GM19025 (cell line): Measurements from ENCODE around the gene LCORL.

Experiments
- ATAC-seq: cut with Tn5 transposase; IDR thresholded peaks from one replicate; pipeline ENCODE4 v1.9.1; 2021; ENCODE audit warnings: mild to moderate bottlenecking, low read depth, moderate library complexity; ENCODE audit not compliant: unreplicated experiment

Gene LCORL

DNA sequence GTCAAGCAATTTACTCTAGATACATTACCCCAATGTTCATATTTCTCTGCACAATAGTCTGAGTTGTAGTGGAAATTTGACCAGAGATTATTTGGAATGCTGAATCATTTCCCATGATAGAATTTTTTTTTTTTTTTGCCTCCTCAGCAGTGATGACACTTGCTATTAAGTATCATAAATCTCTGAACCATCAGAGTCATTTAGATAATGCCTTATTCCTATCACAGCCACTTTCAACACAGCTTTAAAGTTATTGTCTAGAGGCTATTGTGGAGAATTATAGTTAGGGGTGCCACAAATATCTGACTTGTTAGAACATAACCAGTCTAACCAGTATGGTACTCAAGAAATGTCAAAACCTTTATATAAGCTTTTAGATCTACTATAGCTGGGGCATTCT lies 79.8 kb downstream of the LCORL start:
- ATAC-seq, result no peak

DNA sequence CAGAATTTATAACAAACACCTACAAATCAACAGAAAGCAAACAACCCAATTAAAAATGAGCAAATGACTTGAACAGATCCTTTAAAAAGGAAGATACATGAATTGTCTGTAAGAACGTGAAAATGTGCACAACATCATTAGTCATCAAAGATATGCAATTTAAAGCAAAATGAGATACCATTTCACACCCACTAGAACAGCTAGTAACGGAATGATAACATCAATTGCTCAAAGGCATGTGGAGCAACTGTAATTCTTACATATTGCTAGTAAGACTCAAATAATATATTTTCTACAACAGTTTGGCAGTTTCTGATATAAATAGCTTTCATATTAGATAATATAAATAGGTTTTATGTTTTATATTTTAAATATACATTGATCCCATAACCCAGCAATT lies 82.5 kb downstream of the LCORL start:
- ATAC-seq, result no peak

DNA sequence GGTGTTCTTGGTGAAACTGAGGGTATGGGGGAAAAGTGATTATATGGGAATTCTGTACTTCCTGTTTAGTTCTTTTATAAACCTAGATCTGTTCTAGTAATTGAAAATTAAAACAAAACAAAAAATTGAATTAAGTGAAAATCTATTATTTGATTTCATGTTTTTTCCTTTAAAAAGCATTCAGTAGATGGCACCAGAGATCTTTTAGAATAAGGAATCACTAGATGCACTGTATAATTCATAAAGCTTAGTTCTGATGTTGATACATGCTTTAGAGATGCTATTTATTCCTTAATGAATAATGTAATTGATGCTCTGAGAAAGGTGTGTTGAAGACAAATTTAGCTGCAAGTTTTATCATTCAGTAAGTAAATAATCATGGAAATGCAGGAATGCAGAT lies 87.3 kb downstream of the LCORL start:
- no peak for ATAC-seq

DNA sequence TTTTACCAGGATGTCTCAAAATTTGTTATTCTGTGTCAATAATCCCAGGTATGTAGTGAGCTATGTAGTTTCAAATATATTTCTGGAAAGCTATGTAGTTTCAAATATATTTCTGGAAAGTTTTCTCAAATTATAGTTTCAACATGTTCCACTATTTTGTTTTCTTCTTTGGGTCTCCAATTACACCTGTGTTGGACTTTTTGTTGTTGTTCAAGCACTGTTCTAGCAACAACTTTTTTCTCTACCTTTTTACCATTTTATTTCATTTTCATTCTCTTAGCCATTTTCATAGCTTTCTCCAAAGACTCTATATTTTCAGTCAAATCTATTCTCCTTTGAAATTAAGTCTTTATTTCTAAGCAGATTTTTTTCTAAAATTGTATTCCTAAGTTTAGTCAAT lies 88.4 kb downstream of the LCORL start:
- no peak for ATAC-seq

DNA sequence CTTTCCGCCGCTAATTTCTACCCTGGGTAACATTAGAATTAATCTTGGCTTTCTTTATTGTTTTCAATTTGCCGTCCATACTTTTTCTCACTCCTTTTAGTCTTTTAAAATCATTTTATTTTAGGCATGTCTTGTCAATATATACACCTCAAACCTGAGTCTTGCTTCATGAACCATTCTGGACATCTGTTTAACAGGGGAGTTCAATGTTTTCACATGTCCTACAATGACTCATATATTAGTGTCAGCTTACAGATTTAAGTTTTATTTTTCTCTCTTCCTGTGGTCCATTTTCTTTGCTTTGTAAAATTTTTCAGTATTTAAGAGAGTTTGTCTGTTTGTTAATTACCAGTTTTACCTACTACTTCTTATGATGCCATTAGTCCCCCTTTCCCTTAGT lies 89.5 kb downstream of the LCORL start:
- no peak for ATAC-seq

DNA sequence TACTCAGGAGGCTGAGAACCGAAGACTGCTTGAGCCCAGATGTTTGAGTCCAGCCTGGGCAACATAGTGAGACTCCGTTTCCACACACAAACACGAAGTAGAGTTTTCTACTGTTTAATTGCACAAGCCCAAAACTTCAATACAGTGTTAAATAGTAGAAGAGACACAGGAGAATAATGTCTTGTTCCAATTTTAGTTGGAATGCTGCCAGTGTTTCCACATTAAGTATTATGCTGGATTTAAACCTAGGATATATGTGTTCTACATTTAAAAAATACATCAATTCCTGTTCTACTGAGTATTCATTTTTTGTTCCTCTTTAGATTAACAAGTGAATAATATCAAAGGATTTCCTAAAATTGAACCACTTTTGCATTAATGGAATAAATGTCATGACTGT lies 91.3 kb downstream of the LCORL start:
- ATAC-seq, result no peak

DNA sequence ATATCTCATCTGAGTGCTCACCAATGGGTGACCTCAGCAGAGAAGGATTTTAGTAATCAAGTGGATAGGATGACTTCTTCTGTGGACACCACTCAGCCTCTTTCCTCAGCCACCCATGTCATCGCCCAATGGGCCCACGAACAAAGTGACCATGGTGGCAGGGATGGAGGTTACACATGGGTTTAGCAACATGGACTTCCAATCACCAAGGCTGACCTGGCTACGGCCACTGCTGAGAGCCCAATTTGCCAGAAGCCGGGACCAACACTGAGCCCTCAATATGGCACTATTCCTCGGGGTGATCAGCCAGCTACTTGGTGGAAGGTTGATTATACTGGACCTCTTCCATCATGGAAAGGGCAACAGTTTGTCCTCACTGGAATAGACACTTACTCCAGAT lies 97.4 kb downstream of the LCORL start:
- no peak for ATAC-seq

DNA sequence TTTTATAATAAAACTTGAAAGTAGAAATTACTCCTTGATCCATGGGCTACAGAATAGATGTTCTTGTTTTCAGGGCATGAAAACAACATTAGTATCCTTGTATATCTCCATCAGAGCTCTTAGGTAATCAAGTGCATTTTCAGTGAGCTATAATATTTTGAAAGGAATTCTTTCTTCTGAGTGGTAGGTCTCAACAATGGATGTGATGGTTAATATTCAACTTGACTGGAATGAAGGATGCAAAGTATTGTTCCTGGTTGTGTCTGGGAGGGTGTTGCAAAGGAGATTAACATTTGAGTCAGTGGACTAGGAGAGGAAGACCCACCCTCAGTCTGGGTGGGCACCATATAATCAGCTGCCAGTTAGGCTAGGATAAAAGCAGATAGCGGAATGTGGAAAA lies 100.1 kb downstream of the LCORL start:
- ATAC-seq, result no peak

DNA sequence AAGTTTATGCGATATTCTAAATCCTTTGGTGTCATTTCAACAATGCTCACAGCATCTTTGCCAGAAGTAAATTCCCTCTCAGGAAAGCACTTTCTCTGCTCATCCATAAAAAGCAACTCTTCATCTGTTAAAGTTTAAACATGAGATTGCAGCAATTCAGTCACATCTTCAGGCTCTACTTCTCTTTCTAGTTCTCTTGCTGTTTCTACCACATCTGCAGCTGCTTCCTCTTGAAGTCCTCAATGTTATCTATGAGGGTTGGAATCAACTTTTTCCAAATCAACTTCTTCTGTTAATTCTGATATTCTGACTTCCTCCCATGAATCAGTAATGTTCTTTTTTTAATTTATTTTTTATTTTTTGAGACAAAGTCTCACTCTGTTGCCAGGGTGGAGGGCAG lies 100.9 kb downstream of the LCORL start:
- ATAC-seq, result no peak

DNA sequence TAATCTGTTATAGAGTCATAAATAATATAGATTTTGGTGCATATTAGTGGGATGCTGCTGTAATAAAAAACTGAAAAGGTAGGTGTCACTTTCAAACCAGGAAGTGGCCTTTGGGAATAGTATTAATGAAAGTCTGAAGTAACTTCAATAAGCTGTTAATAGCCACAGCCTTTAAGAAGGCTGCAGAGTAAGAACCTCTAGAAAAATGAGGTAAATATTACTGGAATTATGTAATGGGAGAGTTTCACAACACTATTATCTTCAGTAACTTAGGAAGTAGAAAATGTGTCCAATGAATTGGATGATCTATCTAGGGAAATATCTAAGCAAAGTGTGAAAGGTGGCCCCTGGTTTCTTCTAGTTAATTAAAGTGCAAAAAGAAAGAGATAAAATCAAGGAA lies 106.1 kb downstream of the LCORL start:
- ATAC-seq, result no peak

DNA sequence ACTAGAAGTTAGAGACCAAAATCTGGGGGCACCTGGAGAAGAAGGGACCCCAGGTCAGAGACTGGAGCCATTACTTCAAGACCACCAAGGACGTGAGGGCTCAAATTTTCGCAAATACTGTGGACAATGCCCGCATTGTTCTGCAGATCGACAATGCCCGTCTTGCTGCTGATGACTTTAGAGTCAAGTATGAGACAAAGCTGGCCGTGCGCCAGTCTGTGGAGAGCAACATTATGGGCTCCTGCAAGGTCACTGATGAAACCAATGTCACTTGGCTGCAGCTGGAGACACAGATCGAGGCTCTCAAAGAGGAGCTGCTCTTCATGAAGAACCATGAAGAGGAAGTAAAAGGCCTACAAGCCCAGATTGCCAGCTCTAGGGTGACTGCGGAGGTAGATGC lies 109.5 kb downstream of the LCORL start:
- no peak for ATAC-seq

DNA sequence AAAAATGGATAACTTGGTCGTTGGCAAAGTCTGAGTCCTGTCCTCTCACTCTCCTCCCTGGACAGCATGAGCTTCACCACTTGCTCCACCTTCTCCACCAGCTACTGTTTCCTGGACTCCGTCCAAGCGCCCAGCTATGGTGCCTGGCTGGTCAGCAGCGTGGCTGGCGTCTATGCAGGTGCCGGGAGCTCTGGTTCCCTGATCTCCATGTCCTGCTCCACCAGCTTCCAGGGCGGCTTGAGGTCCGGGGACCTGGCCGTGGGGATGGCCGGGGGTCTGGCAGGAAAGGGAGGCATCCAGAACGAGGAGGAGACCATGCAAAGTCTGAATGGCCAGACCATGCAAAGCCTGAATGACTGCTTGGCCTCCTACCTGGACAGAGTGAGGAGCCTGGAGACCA lies 109.9 kb downstream of the LCORL start:
- no peak for ATAC-seq

DNA sequence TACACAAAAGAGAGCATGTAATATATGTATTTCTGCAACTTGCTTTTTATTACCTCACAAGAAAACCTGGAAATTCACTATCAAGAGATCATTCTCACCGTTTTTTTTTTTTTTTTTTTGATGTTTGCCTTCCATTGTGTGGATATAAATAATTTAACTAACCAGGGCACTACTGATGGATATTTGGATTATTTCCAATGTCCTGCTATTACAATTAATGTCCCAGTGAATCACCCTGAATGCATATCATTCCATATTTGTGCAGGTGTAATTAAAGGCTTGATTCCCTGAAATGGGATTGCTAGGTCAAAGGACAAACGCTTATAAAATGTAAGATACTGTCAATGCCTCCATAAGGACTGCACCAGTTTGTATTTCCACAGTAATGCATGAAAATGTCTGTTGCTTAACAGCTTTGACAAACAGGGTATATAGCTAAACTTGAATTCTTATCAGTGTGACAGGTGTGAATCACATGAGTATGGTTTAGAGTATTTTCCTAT lies 123.0 kb downstream of the LCORL start:
- no peak for ATAC-seq

DNA sequence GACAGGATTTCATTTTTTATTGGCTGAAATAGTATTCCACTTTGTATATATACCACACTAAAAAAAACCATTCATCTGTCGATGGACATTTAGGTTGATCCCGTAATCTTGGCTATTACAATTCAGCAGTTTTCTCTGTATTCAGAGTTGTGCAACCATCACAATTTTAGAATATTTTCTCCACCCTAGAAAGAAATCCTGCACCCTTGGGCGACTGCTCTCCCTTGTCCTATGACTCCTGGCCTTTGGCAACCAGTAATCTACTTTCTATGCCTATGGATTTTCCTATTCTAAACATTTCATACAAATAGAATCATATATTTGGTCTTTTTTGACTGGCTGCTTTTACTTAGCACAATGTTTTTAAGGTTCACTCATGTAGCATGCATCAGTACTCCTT lies 126.1 kb downstream of the LCORL start:
- no peak for ATAC-seq

DNA sequence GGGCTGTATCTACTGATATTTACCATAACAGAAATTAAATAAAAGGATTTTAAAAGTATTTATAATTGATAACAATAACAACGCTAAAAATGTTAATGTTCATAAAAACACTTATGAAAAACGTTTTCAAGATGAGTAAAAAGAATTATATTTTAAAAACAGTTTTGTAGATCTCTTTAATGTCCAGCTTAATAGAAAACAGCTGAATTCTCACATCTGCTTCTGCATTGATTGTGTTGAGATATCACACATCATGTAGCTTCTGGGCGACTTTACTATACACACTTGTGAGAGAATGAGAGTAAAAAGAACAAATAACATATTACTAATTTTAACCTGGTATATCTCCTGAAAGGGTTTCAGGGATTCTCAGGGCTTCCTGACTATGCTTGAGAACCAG lies 127.1 kb downstream of the LCORL start:
- no peak for ATAC-seq

DNA sequence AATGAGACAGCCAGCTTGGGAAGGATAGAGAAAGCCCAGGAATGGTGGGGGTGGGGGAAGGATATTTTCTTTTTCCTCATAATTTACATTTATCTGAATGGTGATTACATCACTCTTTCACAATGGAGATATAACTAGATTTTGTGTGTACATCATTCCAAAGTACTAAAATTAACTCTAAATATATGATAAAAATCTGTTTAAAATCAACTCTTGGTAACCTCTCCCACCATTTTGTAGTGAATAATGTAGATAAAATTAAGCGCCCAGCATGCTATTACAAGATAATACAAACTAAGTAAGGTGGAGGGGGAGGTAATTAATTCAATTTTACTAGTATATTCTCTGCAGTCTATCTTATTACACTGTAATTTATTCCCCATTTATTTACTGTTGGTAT lies 131.9 kb downstream of the LCORL start:
- ATAC-seq, result no peak

DNA sequence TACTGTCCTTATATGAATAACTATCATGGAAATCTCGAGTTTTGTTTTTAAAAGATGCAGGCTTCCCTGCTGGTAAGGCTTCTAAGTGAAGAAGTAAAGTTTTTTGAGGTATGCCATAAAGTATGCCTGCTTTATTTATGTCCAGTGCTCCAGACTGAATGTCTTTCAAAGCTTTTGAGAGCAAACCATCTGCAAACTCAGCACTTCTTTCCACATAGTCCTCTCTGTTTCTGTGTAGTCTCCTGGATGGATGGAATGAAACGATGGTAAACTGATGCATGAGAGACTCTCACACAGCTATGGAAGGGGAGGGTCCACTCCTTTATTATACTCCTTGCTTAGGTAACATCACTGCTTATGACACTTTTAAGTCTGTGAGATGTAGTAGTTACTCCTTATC lies 137.0 kb downstream of the LCORL start:
- no peak for ATAC-seq

DNA sequence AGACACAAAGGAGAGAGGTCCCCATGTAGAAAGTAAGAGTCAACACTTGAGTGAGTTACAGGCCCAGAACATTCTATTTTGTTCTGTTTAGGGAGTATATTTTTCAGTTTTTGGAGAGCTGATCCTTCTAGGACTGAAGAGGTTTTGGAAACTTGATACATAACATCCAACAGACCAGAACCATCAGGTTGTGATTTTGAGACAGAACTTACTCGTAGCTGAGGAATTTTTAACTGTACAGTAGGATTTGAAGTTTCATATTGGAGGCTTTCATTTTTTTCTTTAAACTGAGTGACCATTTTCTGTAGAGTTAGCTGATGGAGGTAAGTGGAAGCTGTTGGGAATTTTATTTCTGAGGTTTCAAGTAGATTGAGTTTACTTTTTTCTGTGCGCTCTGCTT lies 137.5 kb downstream of the LCORL start:
- no peak for ATAC-seq

DNA sequence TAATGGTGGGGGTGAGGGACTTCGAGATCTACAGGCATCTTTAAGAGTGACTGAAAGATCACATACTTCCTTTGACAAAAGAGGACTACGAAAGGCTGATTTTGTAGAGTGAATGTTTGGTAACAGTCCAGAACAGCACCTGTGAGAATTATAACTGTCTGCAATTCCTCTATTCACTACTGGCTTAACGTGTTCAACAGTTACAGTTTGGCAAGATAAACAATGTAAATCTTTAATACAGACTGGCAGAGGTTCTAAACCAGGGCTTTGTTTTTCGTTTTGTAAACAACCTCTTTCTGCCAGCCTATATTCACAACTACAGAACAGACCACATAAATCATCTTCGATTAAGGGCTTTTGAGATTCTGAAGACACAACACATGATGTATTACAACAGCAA lies 143.9 kb downstream of the LCORL start:
- no peak for ATAC-seq

DNA sequence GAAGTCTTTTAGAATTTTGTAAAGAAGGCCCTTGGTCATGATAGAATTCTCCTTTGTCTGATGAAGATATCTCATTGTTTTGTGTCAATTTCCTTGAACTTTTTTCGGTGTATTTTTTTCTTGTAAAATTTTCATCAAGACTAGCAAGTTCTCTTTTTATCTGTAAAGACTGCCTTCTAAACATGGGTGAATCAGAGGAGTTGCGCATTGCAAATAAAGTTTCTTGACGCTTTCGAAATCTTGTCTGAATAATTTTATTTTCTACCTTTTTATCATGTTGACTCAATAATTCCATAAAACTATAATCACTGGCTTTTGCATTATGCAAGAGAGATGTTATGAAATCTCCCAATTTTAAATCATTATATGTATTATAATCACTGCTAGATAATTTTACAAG lies 144.6 kb downstream of the LCORL start:
- no peak for ATAC-seq

DNA sequence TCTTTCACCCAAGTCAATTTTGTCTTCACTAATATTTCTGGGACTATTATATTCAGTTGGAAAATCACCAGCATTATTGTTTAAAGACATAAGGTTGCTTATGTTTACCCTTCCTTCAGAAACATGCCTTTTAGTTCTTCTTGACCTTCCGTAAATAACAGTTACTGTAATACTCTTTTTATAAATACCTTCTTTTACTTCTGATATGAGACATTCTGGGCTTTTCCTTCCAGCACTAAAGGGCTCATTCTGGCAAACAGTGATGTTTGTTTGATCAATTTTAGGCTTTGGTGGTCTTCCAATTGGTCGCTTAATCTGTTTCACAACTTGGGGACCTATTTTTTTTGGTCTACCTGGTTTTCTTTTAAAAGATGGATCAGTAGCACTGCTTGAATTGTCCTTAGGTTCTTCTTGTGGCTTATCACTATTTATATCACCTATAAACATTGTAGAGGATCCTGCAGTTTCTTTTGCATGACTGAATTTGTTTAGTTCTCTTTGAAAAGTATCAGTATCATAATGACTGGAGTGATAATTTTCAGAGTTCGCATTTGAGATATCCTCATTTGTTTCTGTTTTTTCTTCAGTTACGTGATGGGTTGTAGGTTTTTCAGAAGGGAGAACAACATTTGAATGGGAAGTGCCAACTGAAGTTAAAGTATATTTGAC lies 146.0 kb downstream of the LCORL start:
- peak; percentile 83 for ATAC-seq

DNA sequence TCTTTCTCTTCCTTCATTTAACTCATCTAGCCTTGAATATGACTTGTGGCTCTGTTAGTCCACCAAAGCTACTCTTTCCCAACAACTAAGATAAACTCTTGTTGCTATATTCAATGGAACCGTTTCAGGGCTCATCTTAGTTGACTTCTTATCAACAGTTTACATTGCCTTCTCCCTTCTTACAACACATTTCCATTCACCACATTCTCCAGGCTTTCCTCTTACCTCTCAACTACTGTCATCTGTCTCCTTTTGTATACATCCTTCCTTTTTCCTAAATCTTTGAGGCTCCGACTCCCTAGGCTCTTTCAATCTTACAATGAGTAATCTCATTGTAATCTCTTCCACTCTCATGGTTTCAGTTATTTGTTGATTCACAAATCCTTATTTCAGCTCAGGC lies 152.2 kb downstream of the LCORL start:
- no peak for ATAC-seq

DNA sequence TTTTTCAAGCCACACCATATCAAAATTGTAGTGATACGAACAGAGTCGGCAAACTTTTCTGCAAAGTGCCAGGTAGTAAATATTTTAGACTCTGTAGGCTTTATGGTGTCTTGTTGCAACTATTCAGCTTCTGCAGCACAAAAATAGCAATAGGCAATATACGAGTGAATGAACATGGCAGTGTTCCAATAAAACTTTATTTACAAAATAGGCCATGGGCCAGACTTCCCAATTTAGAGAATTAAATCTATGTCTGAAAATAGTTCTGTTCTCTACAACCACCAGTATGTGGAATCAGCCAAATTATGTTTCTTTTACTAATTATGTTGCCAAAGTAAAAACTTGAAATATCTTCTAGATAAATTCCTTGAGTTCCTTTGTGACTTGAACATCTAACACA lies 154.3 kb downstream of the LCORL start:
- no peak for ATAC-seq
